ENCODE measurements around the gene SGCD.

Gene SGCD

GRCh38 chr5:156621719-156622118 is 294.8 kb downstream of the SGCD start:
- Histone ChIP-seq H3K18ac (ENCODE audit: low read length) (no peak overlapping the region), H3K36me3 (replicated peaks in 1 of 2; ENCODE audit: control insufficient read depth in 2 of 2, insufficient read depth in 2 of 2, low read length in 2 of 2) (no peaks in the 10 kb centered on the region), H3K14ac (ENCODE audit: low read length) (no peak overlapping the region), H2AK5ac (ENCODE audit: low read depth, low read length) (no peak overlapping the region), H3K4me2 (ENCODE audit: insufficient read depth, low read length, poor library complexity, severe bottlenecking) (no peak overlapping the region), H3K79me1 (ENCODE audit: low read depth, low read length) (no peaks in the 10 kb centered on the region), H3K27ac (replicated peaks; ENCODE audit: low read length) (no peak overlapping the region), H3K4ac (ENCODE audit: low read length) (no peak overlapping the region), H3K27me3 (ENCODE audit: control insufficient read depth in 3 of 3, insufficient read depth in 3 of 3, low read depth in 1 of 3, low read length in 3 of 3) (no peaks in the 10 kb centered on the region), H3K23ac (ENCODE audit: low read depth, low read length, poor library complexity) (no peak overlapping the region), H2BK120ac (ENCODE audit: low read depth, low read length) (no peak overlapping the region), H3K4me1 (ENCODE audit: control insufficient read depth in 2 of 2, insufficient read depth in 1 of 2, low read depth in 1 of 2, low read length in 2 of 2) (no peaks in the 10 kb centered on the region), H4K91ac (ENCODE audit: low read depth, low read length, poor library complexity) (no peak overlapping the region), H3K9me3 (replicated peaks in 1 of 2; ENCODE audit: control insufficient read depth in 2 of 2, insufficient read depth in 1 of 2, low read depth in 1 of 2, low read length in 2 of 2) (no peaks in the 10 kb centered on the region), H2BK12ac (ENCODE audit: low read length) (no peak overlapping the region), H3K4me3 (ENCODE audit: low read length in 2 of 2) (no peak overlapping the region), H3K9ac (ENCODE audit: low read depth, low read length, poor library complexity) (no peak overlapping the region), H4K8ac (ENCODE audit: low read depth, low read length) (no peak overlapping the region), H2BK5ac (ENCODE audit: low read length) (no peak overlapping the region), H2AFZ (ENCODE audit: low read length) (no peak overlapping the region), H2BK15ac (ENCODE audit: low read length) (no peak overlapping the region)
- DNase-seq (ENCODE audit: low spot score), result no peak
- WGBS, 2 donors (ENCODE audit: extremely low coverage in 2 of 2, insufficient read length in 2 of 2, insufficient replicate concordance in 1 of 2), result no CpG with 5 or more reads among the region's 1 CpG

GRCh38 chr5:156623381-156624040 is 296.5 kb downstream of the SGCD start:
- H3K9me3 ChIP-seq (replicated peaks in 1 of 2; ENCODE audit: control insufficient read depth in 2 of 2, insufficient read depth in 1 of 2, low read depth in 1 of 2, low read length in 2 of 2), result no peaks in the 10 kb centered on the region
- no peak overlapping the region for H2BK120ac ChIP-seq (ENCODE audit: low read depth, low read length)
- H3K23ac ChIP-seq (ENCODE audit: low read depth, low read length, poor library complexity), result no peak overlapping the region
- H4K8ac ChIP-seq (ENCODE audit: low read depth, low read length), result no peak overlapping the region
- no peak overlapping the region for H2AK5ac ChIP-seq (ENCODE audit: low read depth, low read length)
- DNase-seq (ENCODE audit: low spot score), result no peak
- H2BK5ac ChIP-seq (ENCODE audit: low read length), result no peak overlapping the region
- H3K18ac ChIP-seq (ENCODE audit: low read length), result no peak overlapping the region
- whole genome bisulfite sequencing, 2 donors (ENCODE audit: extremely low coverage in 2 of 2, insufficient read length in 2 of 2, insufficient replicate concordance in 1 of 2), result no CpG with 5 or more reads among the region's 5 CpGs
- H2AFZ ChIP-seq (ENCODE audit: low read length), result no peak overlapping the region
- H2BK15ac ChIP-seq (ENCODE audit: low read length), result no peak overlapping the region
- H3K4me2 ChIP-seq (ENCODE audit: insufficient read depth, low read length, poor library complexity, severe bottlenecking), result no peak overlapping the region
- H3K4me1 ChIP-seq (ENCODE audit: control insufficient read depth in 2 of 2, insufficient read depth in 1 of 2, low read depth in 1 of 2, low read length in 2 of 2), result no peaks in the 10 kb centered on the region
- H3K9ac ChIP-seq (ENCODE audit: low read depth, low read length, poor library complexity), result no peak overlapping the region
- H3K79me1 ChIP-seq (ENCODE audit: low read depth, low read length), result no peaks in the 10 kb centered on the region
- no peaks in the 10 kb centered on the region for H3K36me3 ChIP-seq (replicated peaks in 1 of 2; ENCODE audit: control insufficient read depth in 2 of 2, insufficient read depth in 2 of 2, low read length in 2 of 2)
- H3K27me3 ChIP-seq (ENCODE audit: control insufficient read depth in 3 of 3, insufficient read depth in 3 of 3, low read depth in 1 of 3, low read length in 3 of 3), result no peaks in the 10 kb centered on the region
- H2BK12ac ChIP-seq (ENCODE audit: low read length), result no peak overlapping the region
- no peak overlapping the region for H4K91ac ChIP-seq (ENCODE audit: low read depth, low read length, poor library complexity)
- H3K4ac ChIP-seq (ENCODE audit: low read length), result no peak overlapping the region
- no peak overlapping the region for H3K14ac ChIP-seq (ENCODE audit: low read length)
- no peak overlapping the region for H3K27ac ChIP-seq (replicated peaks; ENCODE audit: low read length)
- H3K4me3 ChIP-seq (ENCODE audit: low read length in 2 of 2), result no peak overlapping the region

- Histone ChIP-seq H3K36me3 (replicated peaks in 1 of 2; ENCODE audit: control insufficient read depth in 2 of 2, insufficient read depth in 2 of 2, low read length in 2 of 2) (no peaks in the 10 kb centered on the region), H3K4me2 (ENCODE audit: insufficient read depth, low read length, poor library complexity, severe bottlenecking) (no peak overlapping the region), H3K27ac (replicated peaks; ENCODE audit: low read length) (no peak overlapping the region), H2BK15ac (ENCODE audit: low read length) (no peak overlapping the region), H3K18ac (ENCODE audit: low read length) (no peak overlapping the region), H4K8ac (ENCODE audit: low read depth, low read length) (no peak overlapping the region), H2BK5ac (ENCODE audit: low read length) (no peak overlapping the region), H4K91ac (ENCODE audit: low read depth, low read length, poor library complexity) (no peak overlapping the region), H3K4me1 (ENCODE audit: control insufficient read depth in 2 of 2, insufficient read depth in 1 of 2, low read depth in 1 of 2, low read length in 2 of 2) (no peaks in the 10 kb centered on the region), H3K14ac (ENCODE audit: low read length) (no peak overlapping the region), H3K9ac (ENCODE audit: low read depth, low read length, poor library complexity) (no peak overlapping the region), H2AFZ (ENCODE audit: low read length) (no peak overlapping the region), H2AK5ac (ENCODE audit: low read depth, low read length) (no peak overlapping the region), H2BK12ac (ENCODE audit: low read length) (no peak overlapping the region), H3K27me3 (ENCODE audit: control insufficient read depth in 3 of 3, insufficient read depth in 3 of 3, low read depth in 1 of 3, low read length in 3 of 3) (no peaks in the 10 kb centered on the region), H3K4ac (ENCODE audit: low read length) (no peak overlapping the region), H3K79me1 (ENCODE audit: low read depth, low read length) (no peaks in the 10 kb centered on the region), H2BK120ac (ENCODE audit: low read depth, low read length) (no peak overlapping the region), H3K4me3 (ENCODE audit: low read length in 2 of 2) (no peak overlapping the region), H3K23ac (ENCODE audit: low read depth, low read length, poor library complexity) (no peak overlapping the region), H3K9me3 (replicated peaks in 1 of 2; ENCODE audit: control insufficient read depth in 2 of 2, insufficient read depth in 1 of 2, low read depth in 1 of 2, low read length in 2 of 2) (no peaks in the 10 kb centered on the region)
- WGBS, 2 donors (ENCODE audit: extremely low coverage in 2 of 2, insufficient read length in 2 of 2, insufficient replicate concordance in 1 of 2), result no CpG with 5 or more reads among the region's 4 CpGs
- no peak for DNase-seq (ENCODE audit: low spot score)
These were observed 297.7 kb downstream of the SGCD start for GRCh38 chr5:156624686-156625085.

GRCh38 chr5:156628421-156628820 is 301.5 kb downstream of the SGCD start:
- no peak overlapping the region for H2BK15ac ChIP-seq (ENCODE audit: low read length)

More at GRCh38 chr5:156628421-156628820, 301.5 kb downstream of the SGCD start:
- no peak overlapping the region for H3K4ac ChIP-seq (ENCODE audit: low read length)
- H3K27me3 ChIP-seq (ENCODE audit: control insufficient read depth in 3 of 3, insufficient read depth in 3 of 3, low read depth in 1 of 3, low read length in 3 of 3), result no peaks in the 10 kb centered on the region
- H3K79me1 ChIP-seq (ENCODE audit: low read depth, low read length), result no peaks in the 10 kb centered on the region
- no peaks in the 10 kb centered on the region for H3K9me3 ChIP-seq (replicated peaks in 1 of 2; ENCODE audit: control insufficient read depth in 2 of 2, insufficient read depth in 1 of 2, low read depth in 1 of 2, low read length in 2 of 2)
- no peaks in the 10 kb centered on the region for H3K4me1 ChIP-seq (ENCODE audit: control insufficient read depth in 2 of 2, insufficient read depth in 1 of 2, low read depth in 1 of 2, low read length in 2 of 2)
- no peak overlapping the region for H4K8ac ChIP-seq (ENCODE audit: low read depth, low read length)
- no peak overlapping the region for H3K14ac ChIP-seq (ENCODE audit: low read length)
- no peak overlapping the region for H2BK12ac ChIP-seq (ENCODE audit: low read length)
- H2BK120ac ChIP-seq (ENCODE audit: low read depth, low read length), result no peak overlapping the region
- H3K4me3 ChIP-seq (ENCODE audit: low read length in 2 of 2), result no peak overlapping the region
- H4K91ac ChIP-seq (ENCODE audit: low read depth, low read length, poor library complexity), result no peak overlapping the region
- H3K4me2 ChIP-seq (ENCODE audit: insufficient read depth, low read length, poor library complexity, severe bottlenecking), result no peak overlapping the region
- no peaks in the 10 kb centered on the region for H3K36me3 ChIP-seq (replicated peaks in 1 of 2; ENCODE audit: control insufficient read depth in 2 of 2, insufficient read depth in 2 of 2, low read length in 2 of 2)
- H3K23ac ChIP-seq (ENCODE audit: low read depth, low read length, poor library complexity), result no peak overlapping the region
- H3K27ac ChIP-seq (replicated peaks; ENCODE audit: low read length), result no peak overlapping the region
- no peak overlapping the region for H3K18ac ChIP-seq (ENCODE audit: low read length)
- no peak overlapping the region for H2BK5ac ChIP-seq (ENCODE audit: low read length)
- H2AFZ ChIP-seq (ENCODE audit: low read length), result no peak overlapping the region
- no peak for DNase-seq (ENCODE audit: low spot score)
- no peak overlapping the region for H2AK5ac ChIP-seq (ENCODE audit: low read depth, low read length)
- no peak overlapping the region for H3K9ac ChIP-seq (ENCODE audit: low read depth, low read length, poor library complexity)

Measured in neuronal stem cell (in vitro differentiated cells).